Tibial nerve (tissue), 4 donors: ENCODE data around the gene CDX1. TPM values are rescaled to one million over a fixed set of nuclear protein-coding genes. Genes with fewer than 3 reads are reported as not detected.

ENCODE experiments used
- DNase-seq, 2 donors: peaks; one replicate each; pipeline ENCODE4 v3.0.0-alpha.2; 2019; ENCODE audit warnings: low spot score in 2 of 2
- H3K27ac ChIP-seq, 4 donors: fragments of 200-600 bp; sonication (generic) in 3 of 4; one replicate each; pipeline ENCODE4 v1.5.1; 2017 to 2019; ENCODE audit warnings: mild to moderate bottlenecking in 1 of 4
- H3K27me3 ChIP-seq, 2 donors: fragments of 200-600 bp; sonication (generic) in 1 of 2; one replicate each; pipeline versions ENCODE4 v1.5.1 to v1.6.0; 2017 to 2019
- H3K36me3 ChIP-seq, 3 donors: fragments of 200-600 bp; sonication (generic); one replicate each; pipeline ENCODE4 v1.5.1; 2018 to 2019
- H3K4me1 ChIP-seq, 4 donors: fragments of 200-600 bp; sonication (generic) in 3 of 4; one replicate each; pipeline ENCODE4 v1.5.1; 2017 to 2019
- H3K4me3 ChIP-seq, 4 donors: fragments of 200-600 bp; sonication (generic) in 3 of 4; one replicate each; pipeline ENCODE4 v1.5.1; 2017 to 2019; ENCODE audit warnings: mild to moderate bottlenecking in 1 of 4, moderate library complexity in 1 of 4
- H3K9me3 ChIP-seq, 4 donors: fragments of 200-600 bp; sonication (generic) in 3 of 4; one replicate each; pipeline ENCODE4 v1.5.1; 2017 to 2019
- CTCF ChIP-seq, 5 experiments: fragments of 200-600 bp in 3 of 5; fragments of 450-650 bp in 2 of 5; sonication (generic) in 3 of 5; IDR thresholded peaks; one replicate each; pipeline ENCODE4 v1.5.1; 2016 to 2019; ENCODE audit warnings: antibody characterized with exemption in 5 of 5, mild to moderate bottlenecking in 3 of 5, moderate library complexity in 2 of 5
- EP300 ChIP-seq, 2 donors: sonication (generic); formaldehyde crosslinking; IDR thresholded peaks; one replicate each; pipeline ENCODE4 v1.6.1; 2017; ENCODE audit warnings: antibody characterized with exemption in 2 of 2, mild to moderate bottlenecking in 1 of 2
- POLR2A ChIP-seq, 2 donors: fragments of 450-650 bp; IDR thresholded peaks; one replicate each; pipeline ENCODE4 v1.6.1; 2017; ENCODE audit warnings: antibody characterized with exemption in 2 of 2, mild to moderate bottlenecking in 2 of 2, moderate library complexity in 2 of 2
- WGBS, 2 donors: methylation state at CpG; one replicate each; pipeline ENCODE4 v1.1.5; 2018; 5-methylcytosine and 5-hydroxymethylcytosine counted together
- total RNA-seq, 4 donors: library from RNA; depleted of rRNA; stranded (reverse); fragments of >200 nt; gene quantifications; one replicate each; pipeline ENCODE4 v1.1.0, GENCODE V29; 2016

CDX1 gene
- total RNA-seq, 4 donors from 2014 or later: 0.22 to 2.5 TPM; not detected in 2

- WGBS, 2 donors: 67 to 83% methylated on average over 20 to 21 of the region's 21 CpGs
- H3K4me3 ChIP-seq: no peak overlapping the region
- TF ChIP-seq CTCF (IDR thresholded peaks at IDR 0.05): no peak
- TF ChIP-seq EP300 (IDR thresholded peaks at IDR 0.05): no peak
- TF ChIP-seq POLR2A (IDR thresholded peaks at IDR 0.05): no peak
- no peak for DNase-seq
- H3K27ac ChIP-seq: peak overlapping the region in 3 of 4 donors; percentile 60 to 99 (median 97)
- H3K27me3 ChIP-seq: no peaks in the 10 kb centered on the region
- H3K36me3 ChIP-seq: peaks cover 0 to 61% (median 0%) of the 10 kb centered on the region in 3 donors
- no peaks in the 10 kb centered on the region for H3K9me3 ChIP-seq
- peaks cover 0 to 94% (median 49%) of the 10 kb centered on the region in 4 donors for H3K4me1 ChIP-seq
These were observed 30.8 kb upstream of the CDX1 start for GRCh38 chr5:150135557-150136304.

- Histone ChIP-seq H3K4me1 (peaks cover 3 to 98% (median 57%) of the 10 kb centered on the region in 4 donors), H3K36me3 (peaks cover 0 to 56% (median 0%) of the 10 kb centered on the region in 3 donors), H3K9me3 (no peaks in the 10 kb centered on the region), H3K4me3 (no peak overlapping the region), H3K27me3 (no peaks in the 10 kb centered on the region), H3K27ac (peak overlapping the region; percentile 60 to 99 (median 90))
- TF ChIP-seq EP300 (IDR thresholded peaks at IDR 0.05): no peak
- TF ChIP-seq POLR2A (IDR thresholded peaks at IDR 0.05): no peak
- TF ChIP-seq CTCF (IDR thresholded peaks at IDR 0.05): no peak
- no peak for DNase-seq
- WGBS, 2 donors: 67 to 68% methylated on average over 15 to 16 of the region's 16 CpGs
These were observed 30.0 kb upstream of the CDX1 start for GRCh38 chr5:150136305-150137167.

GRCh38 chr5:150137168-150137957, 29.2 kb upstream of the CDX1 start:
- Histone ChIP-seq H3K4me1 (peaks cover 3 to 98% (median 61%) of the 10 kb centered on the region in 4 donors), H3K36me3 (peaks cover 0 to 47% (median 0%) of the 10 kb centered on the region in 3 donors), H3K27ac (peak overlapping the region; percentile 60 to 99 (median 90)), H3K9me3 (no peaks in the 10 kb centered on the region), H3K27me3 (no peaks in the 10 kb centered on the region), H3K4me3 (no peak overlapping the region)
- no peak for DNase-seq
- 24 to 40% methylated on average over 11 to 12 of the region's 12 CpGs for WGBS, 2 donors
- TF ChIP-seq CTCF (IDR thresholded peaks at IDR 0.05) (no peak), POLR2A (IDR thresholded peaks at IDR 0.05) (no peak)

GRCh38 chr5:150137997-150138396, 28.6 kb upstream of the CDX1 start:
- DNase-seq: peak; percentile 49 to 55
- H3K27me3 ChIP-seq: no peaks in the 10 kb centered on the region
- H3K4me1 ChIP-seq: peaks cover 3 to 98% (median 63%) of the 10 kb centered on the region in 4 donors
- 29 to 40% methylated on average over 5 of the region's 5 CpGs for WGBS, 2 donors
- peak overlapping the region in 1 of 4 donors; percentile 24 for H3K4me3 ChIP-seq
- H3K36me3 ChIP-seq: peaks cover 0 to 41% (median 0%) of the 10 kb centered on the region in 3 donors
- H3K27ac ChIP-seq: peak overlapping the region; percentile 60 to 99 (median 90)
- H3K9me3 ChIP-seq: no peaks in the 10 kb centered on the region
- TF ChIP-seq EP300 (IDR thresholded peaks at IDR 0.05): peak in 1 of 2 donors; percentile 36
- TF ChIP-seq CTCF (IDR thresholded peaks at IDR 0.05): no peak
